Superior temporal gyrus (tissue), 1 donor: ENCODE data around the gene COL25A1.

Experiments used
- DNase-seq: peaks from one replicate; pipeline ENCODE4 v3.0.0-alpha.2; 2016; ENCODE audit errors: extremely low spot score

The COL25A1 gene

GRCh38 chr4:109302361-109303139, at the start of gene COL25A1:
Gene COL25A1, minus strand, starts transcription at chr4:109302658.
- no peak for DNase-seq

GRCh38 chr4:109350121-109350520, 47.7 kb upstream of the COL25A1 start:
- no peak for DNase-seq

- DNase-seq, result no peak
Observed at GRCh38 chr4:109334129-109335105, 32.0 kb upstream of the COL25A1 start.

- DNase-seq, result no peak
Observed at GRCh38 chr4:109332926-109333464, 30.5 kb upstream of the COL25A1 start.

- no peak for DNase-seq
Observed at GRCh38 chr4:109327641-109328040, 25.2 kb upstream of the COL25A1 start.

GRCh38 chr4:109325698-109326097, 23.2 kb upstream of the COL25A1 start:
- no peak for DNase-seq

GRCh38 chr4:109323348-109323747, 20.9 kb upstream of the COL25A1 start:
- no peak for DNase-seq

- no peak for DNase-seq
Observed at GRCh38 chr4:109321232-109321631, 18.8 kb upstream of the COL25A1 start.

GRCh38 chr4:109319684-109320083, 17.2 kb upstream of the COL25A1 start:
- DNase-seq, result no peak

- DNase-seq, result no peak
Observed at GRCh38 chr4:109319156-109319555, 16.7 kb upstream of the COL25A1 start.

GRCh38 chr4:109315818-109316217, 13.4 kb upstream of the COL25A1 start:
- no peak for DNase-seq

GRCh38 chr4:109315341-109315740, 12.9 kb upstream of the COL25A1 start:
- no peak for DNase-seq

- DNase-seq, result no peak
Observed at GRCh38 chr4:109313168-109314133, 11.0 kb upstream of the COL25A1 start.

GRCh38 chr4:109303140-109303496, 660 bp upstream of the COL25A1 start:
- DNase-seq, result no peak

GRCh38 chr4:109301651-109302360, 652 bp downstream of the COL25A1 start:
- no peak for DNase-seq

- DNase-seq, result no peak
Observed at GRCh38 chr4:109298279-109299010, 4.0 kb downstream of the COL25A1 start.

GRCh38 chr4:109296527-109296926, 5.9 kb downstream of the COL25A1 start:
- no peak for DNase-seq

GRCh38 chr4:109295081-109295480, 7.4 kb downstream of the COL25A1 start:
- DNase-seq, result no peak

- DNase-seq, result no peak
Observed at GRCh38 chr4:109294468-109295020, 7.9 kb downstream of the COL25A1 start.

GRCh38 chr4:109294006-109294405, 8.5 kb downstream of the COL25A1 start:
- DNase-seq, result no peak
